A549 (cell line): ENCODE data around the gene PVR.

ENCODE experiments used
- CHD4 ChIP-seq: fragments of 200-600 bp; sonication (generic); IDR thresholded peaks from 2 replicates; pipeline ENCODE4 v1.6.1; 2016; ENCODE audit warnings: antibody characterized with exemption, mild to moderate bottlenecking, borderline replicate concordance
- CTCF ChIP-seq: fragments of >200 bp; sonication (Bioruptor Twin); formaldehyde crosslinking; IDR thresholded peaks from 3 replicates; pipeline ENCODE4 v1.5.1; 2016
- HOXA7 ChIP-seq: fragments of 250-450 bp; sonication (Bioruptor Pico); IDR thresholded peaks from 2 replicates; pipeline ENCODE4 v1.5.0; 2020; ENCODE audit warnings: mild to moderate bottlenecking, moderate library complexity
- MYC ChIP-seq: IDR thresholded peaks from 2 replicates; pipeline ENCODE4 v1.6.1; 2012; ENCODE audit warnings: mild to moderate bottlenecking, inconsistent platforms, low read length, improper control_type of control experiment, borderline replicate concordance
- PBX3 ChIP-seq: IDR thresholded peaks from 2 replicates; pipeline ENCODE4 v1.6.1; 2012
- POLR2A ChIP-seq: IDR thresholded peaks from 2 replicates; pipeline ENCODE4 v1.6.1; 2012; ENCODE audit warnings: mild to moderate bottlenecking, low read length
- TFCP2L1 ChIP-seq: fragments of 250-450 bp; sonication (Bioruptor Pico); IDR thresholded peaks from 2 replicates; pipeline ENCODE4 v1.5.0; 2021; ENCODE audit warnings: mild to moderate bottlenecking

GRCh38 chr19:44666852-44667556 is 23.3 kb downstream of the PVR start:
- no peak for TF ChIP-seq CTCF
- no peak for TF ChIP-seq POLR2A
- no peak for TF ChIP-seq HOXA7
- no peak for TF ChIP-seq TFCP2L1 (CRISPR knock-in tag)
- TF ChIP-seq CHD4: no peak
- no peak for TF ChIP-seq PBX3
- TF ChIP-seq MYC: no peak
